Sigmoid colon (tissue), 7 donors: Measurements from ENCODE around the gene DRAXIN. TPM values are rescaled to one million over a fixed set of nuclear protein-coding genes. Genes with fewer than 3 reads are reported as not detected.

Source experiments
- DNase-seq: peaks from one replicate; pipeline ENCODE4 v3.0.0-alpha.2; 2019
- H3K27ac ChIP-seq, 4 donors: fragments of 200-600 bp; sonication (generic); one replicate each; pipeline ENCODE4 v1.5.1; 2016 to 2019; ENCODE audit warnings: mild to moderate bottlenecking in 1 of 4
- H3K27me3 ChIP-seq, 3 donors: fragments of 200-600 bp; sonication (generic); one replicate each; pipeline ENCODE4 v1.5.1; 2019; ENCODE audit warnings: mild to moderate bottlenecking in 1 of 3
- H3K36me3 ChIP-seq, 4 donors: fragments of 200-600 bp; sonication (generic); one replicate each; pipeline ENCODE4 v1.5.1; 2016 to 2019
- H3K4me1 ChIP-seq, 4 donors: fragments of 200-600 bp; sonication (generic); one replicate each; pipeline ENCODE4 v1.5.1; 2017 to 2019
- H3K4me3 ChIP-seq, 4 donors: fragments of 200-600 bp; sonication (generic); one replicate each; pipeline ENCODE4 v1.5.1; 2017 to 2019; ENCODE audit warnings: mild to moderate bottlenecking in 2 of 4, moderate library complexity in 1 of 4
- H3K9me3 ChIP-seq, 4 donors: fragments of 200-600 bp in 3 of 4; sonication (generic) in 3 of 4; one replicate each; pipeline versions ENCODE4 v1.5.1 to v1.6.1; 2013 to 2019
- CTCF ChIP-seq, 4 experiments: fragments of 450-650 bp in 3 of 4; fragments of 200-600 bp in 1 of 4; IDR thresholded peaks; one replicate each; pipeline ENCODE4 v1.5.1; 2016 to 2019; ENCODE audit warnings: antibody characterized with exemption in 4 of 4, mild to moderate bottlenecking in 3 of 4, moderate library complexity in 2 of 4
- EP300 ChIP-seq, 4 donors: sonication (generic); formaldehyde crosslinking; IDR thresholded peaks; one replicate each; pipeline ENCODE4 v1.6.1; 2017; ENCODE audit warnings: antibody characterized with exemption in 4 of 4
- POLR2A ChIP-seq, 2 donors: fragments of 450-650 bp; IDR thresholded peaks; one replicate each; pipeline ENCODE4 v1.6.1; 2016; ENCODE audit warnings: antibody characterized with exemption in 2 of 2, mild to moderate bottlenecking in 2 of 2, moderate library complexity in 2 of 2
- POLR2AphosphoS5 ChIP-seq, 4 donors: sonication (generic); formaldehyde crosslinking; IDR thresholded peaks; one replicate each; pipeline ENCODE4 v1.6.1; 2017; ENCODE audit warnings: antibody characterized with exemption in 4 of 4
- WGBS, 2 donors: extraction: QIAGEN DNeasy Blood & Tissue Kit; methylation state at CpG; one replicate each; pipeline ENCODE4 v1.1.7; 2013; 5-methylcytosine and 5-hydroxymethylcytosine counted together
- intact Hi-C: fragments of 100-400 bp; cut with DNase I; formaldehyde crosslinking; loops from one replicate; pipeline ENCODE4 v1.15.1; 2023
- polyA plus RNA-seq, 3 donors: library from polyadenylated mRNA; stranded (reverse); fragments of 200-250 nt; gene quantifications; one replicate each; pipeline ENCODE4 v1.2.3, GENCODE V29; 2013
- total RNA-seq, 4 donors: library from RNA; depleted of rRNA; stranded (reverse); fragments of >200 nt; gene quantifications; one replicate each; pipeline ENCODE4 v1.1.0, GENCODE V29; 2016
- donor health status: healthy with polysubstance abuse.
- donor health status: Bipolar disorder and iron deficiency.
- donor health status: healthy.

Gene DRAXIN
- total and polyA plus RNA-seq, 7 donors, result 0.13 to 0.36 (median 0.28) TPM; not detected in 4

GRCh38 chr1:11671544-11672286 lies 19.8 kb upstream of the DRAXIN start:
- WGBS, 2 donors, result 91 to 95% methylated on average over 14 of the region's 14 CpGs
- H3K4me3 ChIP-seq, result no peak overlapping the region
- intact Hi-C loops, result no loop called here
- peaks cover 9 to 59% (median 21%) of the 10 kb centered on the region in 4 donors for H3K36me3 ChIP-seq
- no peaks in the 10 kb centered on the region for H3K27me3 ChIP-seq
- TF ChIP-seq POLR2A (IDR thresholded peaks at IDR 0.05), result no peak
- TF ChIP-seq POLR2AphosphoS5 (IDR thresholded peaks at IDR 0.05), result no peak
- TF ChIP-seq CTCF (IDR thresholded peaks at IDR 0.05), result no peak
- TF ChIP-seq EP300 (IDR thresholded peaks at IDR 0.05), result no peak
- H3K9me3 ChIP-seq, result no peaks in the 10 kb centered on the region
- no peak for DNase-seq
- H3K27ac ChIP-seq, result no peak overlapping the region
- no peaks in the 10 kb centered on the region for H3K4me1 ChIP-seq

- Histone ChIP-seq H3K27me3 (no peaks in the 10 kb centered on the region), H3K4me1 (no peaks in the 10 kb centered on the region), H3K36me3 (peaks cover 9 to 67% (median 26%) of the 10 kb centered on the region in 4 donors), H3K9me3 (no peaks in the 10 kb centered on the region), H3K27ac (no peak overlapping the region), H3K4me3 (no peak overlapping the region)
- TF ChIP-seq EP300 (IDR thresholded peaks at IDR 0.05) (no peak), POLR2A (IDR thresholded peaks at IDR 0.05) (no peak), CTCF (IDR thresholded peaks at IDR 0.05) (no peak), POLR2AphosphoS5 (IDR thresholded peaks at IDR 0.05) (no peak)
- intact Hi-C loops, result no loop called here
- 94 to 95% methylated on average over 14 of the region's 14 CpGs for WGBS, 2 donors
- no peak for DNase-seq
Measured at GRCh38 chr1:11673089-11673769, 18.3 kb upstream of the DRAXIN start.

GRCh38 chr1:11674488-11674887 lies 17.0 kb upstream of the DRAXIN start:
- no peak for TF ChIP-seq CTCF (IDR thresholded peaks at IDR 0.05)
- no peak for TF ChIP-seq EP300 (IDR thresholded peaks at IDR 0.05)
- no peak for TF ChIP-seq POLR2A (IDR thresholded peaks at IDR 0.05)
- no peak for TF ChIP-seq POLR2AphosphoS5 (IDR thresholded peaks at IDR 0.05)
- Histone ChIP-seq H3K4me1 (peaks cover 0 to 3% (median 0%) of the 10 kb centered on the region in 4 donors), H3K9me3 (no peaks in the 10 kb centered on the region), H3K27me3 (no peaks in the 10 kb centered on the region), H3K27ac (no peak overlapping the region), H3K36me3 (peaks cover 9 to 59% (median 26%) of the 10 kb centered on the region in 4 donors), H3K4me3 (no peak overlapping the region)
- intact Hi-C loops, result no loop called here
- DNase-seq, result no peak
- WGBS, 2 donors, result 96 to 97% methylated on average over 14 of the region's 14 CpGs

- peaks cover 0 to 9% (median 6%) of the 10 kb centered on the region in 4 donors for H3K4me1 ChIP-seq
- no peaks in the 10 kb centered on the region for H3K27me3 ChIP-seq
- TF ChIP-seq POLR2AphosphoS5 (IDR thresholded peaks at IDR 0.05), result no peak
- TF ChIP-seq POLR2A (IDR thresholded peaks at IDR 0.05), result no peak
- no peak for TF ChIP-seq EP300 (IDR thresholded peaks at IDR 0.05)
- no peak for TF ChIP-seq CTCF (IDR thresholded peaks at IDR 0.05)
- WGBS, 2 donors, result 96% methylated on average over 10 of the region's 10 CpGs
- H3K27ac ChIP-seq, result no peak overlapping the region
- H3K9me3 ChIP-seq, result no peaks in the 10 kb centered on the region
- DNase-seq, result no peak
- intact Hi-C loops, result no loop called here
- H3K4me3 ChIP-seq, result no peak overlapping the region
- peaks cover 9 to 59% (median 26%) of the 10 kb centered on the region in 4 donors for H3K36me3 ChIP-seq
Measured at GRCh38 chr1:11675325-11675724, 16.2 kb upstream of the DRAXIN start.
